ENCODE results near the gene DHODH. TPM values are rescaled to one million over a fixed set of nuclear protein-coding genes. Genes with fewer than 3 reads are reported as not detected.

DHODH gene
- total RNA-seq (2021; fragmentation: NEBNext Ultra II Directional; extraction: Animal tissue kit (Norgen Biotek cat#: 25700)) = 15.3 and 19.4 TPM in 2 replicates
- 9.1 and 9.7 TPM in 2 replicates for polyA plus RNA-seq (2011; rRNA removed)
- polyA plus RNA-seq (2011; cell fraction: cytosol; rRNA removed) = 11.3 TPM
- 12.5 TPM for polyA plus RNA-seq (2011; cell fraction: nucleus; rRNA removed)
- 11.1 to 15.3 TPM (median 13.9 TPM) in 4 replicates for polyA plus RNA-seq (2012, experiment 1 of 2)
- 6.3 TPM for polyA plus RNA-seq (2012, experiment 2 of 2)
- 9.7 TPM for polyA plus RNA-seq (2013, experiment 1 of 2)
- 11.7 TPM for polyA plus RNA-seq (2013, experiment 2 of 2)
- polyA minus RNA-seq (2011; rRNA and poly(A)+ RNA removed) = 6.5 and 6.7 TPM in 2 replicates
- 8.1 TPM for polyA minus RNA-seq (2011; cell fraction: cytosol; rRNA and poly(A)+ RNA removed)
- 8.6 TPM for polyA minus RNA-seq (2011; cell fraction: nucleus; rRNA and poly(A)+ RNA removed)
- long read RNA-seq, experiment 1, partial matches to known transcripts = 3 of 5 reads
- long read RNA-seq, experiment 1, other reads (novel, unspliced or antisense) = 1 of 5 reads
- long read RNA-seq, experiment 2, transcript DHODH-201 (9 exons, 2,426 nt) = major isoform, 19 of 28 reads
- long read RNA-seq, experiment 2, partial matches to known transcripts = 6 of 28 reads
- long read RNA-seq, experiment 2, other reads (novel, unspliced or antisense) = 2 of 28 reads

- Histone ChIP-seq H4K8ac (ENCODE audit: extremely low read depth, insufficient read depth, low read length) (peak within 1 kb of the TSS; percentile 93; the same call in 1 of the 2 replicates), H3K27me3 (replicated peaks in 1 of 4; ENCODE audit: control insufficient read depth in 3 of 4, extremely low read depth in 1 of 4, insufficient read depth in 3 of 4, low read length in 3 of 4) (no peaks in the 10 kb centered on the region), H3K9me3 (ENCODE audit: insufficient read depth in 2 of 2, low read depth in 1 of 2, low read length in 1 of 2) (no peaks in the 10 kb centered on the region), H4K20me1 (replicated peaks in 1 of 2; ENCODE audit: control insufficient read depth in 1 of 2, insufficient read depth in 2 of 2, low read length in 2 of 2) (no peaks in the 10 kb centered on the region), H2BK15ac (ENCODE audit: low read length) (0 out of 2 replicates have a peak within 1 kb of the TSS, but pooled peaks have one; percentile 10), H2BK5ac (ENCODE audit: low read depth, low read length) (peak within 1 kb of the TSS; percentile 94; the same call in 1 of the 2 replicates), H3K4ac (replicated peaks; ENCODE audit: insufficient read length, low read depth, low read length) (peak within 1 kb of the TSS; percentile 86), H3K4me2 (ENCODE audit: insufficient read depth in 1 of 2, low read depth in 2 of 2, low read length in 2 of 2) (peak within 1 kb of the TSS; percentile 63 to 86), H3K23ac (ENCODE audit: insufficient read length) (no peak within 1 kb of the TSS), H3K36me3 (ENCODE audit: control insufficient read depth in 2 of 4, insufficient read depth in 4 of 4, low read length in 3 of 4) (peaks cover 0 to 7% (median 4%) of the 10 kb centered on the region in 4 experiments; a peak in 3 of 8 replicates), H3K4me3 (ENCODE audit: extremely low read depth in 1 of 4, insufficient read depth in 2 of 4, low read depth in 3 of 4, low read length in 4 of 4) (peak within 1 kb of the TSS; percentile 92 to 97 (median 94)), H3K79me1 (ENCODE audit: low read depth, low read length) (no peaks in the 10 kb centered on the region; the same call in 1 of the 2 replicates), H3K27ac (ENCODE audit: low read depth, low read length) (peak within 1 kb of the TSS; percentile 83; the same call in 1 of the 2 replicates), H4K91ac (replicated peaks; ENCODE audit: insufficient read length, low read length) (peak within 1 kb of the TSS; percentile 58), H3K4me1 (replicated peaks in 1 of 4; ENCODE audit: control insufficient read depth in 3 of 4, insufficient read depth in 4 of 4, low read length in 3 of 4) (no peaks in the 10 kb centered on the region), H3K23me2 (ENCODE audit: low read depth, low read length) (no peaks in the 10 kb centered on the region), H2BK120ac (replicated peaks; ENCODE audit: low read depth, low read length) (peak within 1 kb of the TSS; percentile 45), H2BK12ac (ENCODE audit: low read depth, low read length) (peak within 1 kb of the TSS; percentile 90; the same call in 1 of the 2 replicates), H3K56ac (replicated peaks; ENCODE audit: insufficient read length, low read depth, low read length) (peak within 1 kb of the TSS; percentile 24), H2AFZ (ENCODE audit: low read length) (peak within 1 kb of the TSS; percentile 59), H3K79me2 (ENCODE audit: control insufficient read depth in 1 of 2, insufficient read depth in 2 of 2, low read length in 2 of 2) (no peaks in the 10 kb centered on the region; a peak in 1 of 4 replicates), H3K14ac (ENCODE audit: insufficient read length) (no peak within 1 kb of the TSS), H2AK5ac (ENCODE audit: low read depth, low read length) (no peak within 1 kb of the TSS), H3K18ac (ENCODE audit: extremely low read depth, low read length) (peak within 1 kb of the TSS; percentile 83), H3K9ac (replicated peaks in 1 of 4; ENCODE audit: extremely low read depth in 1 of 4, low read depth in 3 of 4, low read length in 3 of 4) (peak within 1 kb of the TSS in 3 of 4 experiments; percentile 76 to 82 (median 82); a peak in 5 of 7 replicates), H2BK20ac (ENCODE audit: low read length) (no peak within 1 kb of the TSS), H4K5ac (ENCODE audit: insufficient read length, low read depth, low read length) (peak within 1 kb of the TSS; percentile 57)
- no peak for FAIRE-seq
- whole genome bisulfite sequencing, 2 experiments (ENCODE audit: extremely low coverage in 1 of 2, insufficient coverage in 1 of 2, insufficient read length in 1 of 2, insufficient replicate concordance in 2 of 2, low coverage in 1 of 2, low lambda C conversion rate in 2 of 2, missing lambda C conversion rate in 1 of 2) = 2% methylated on average over 50 of the region's 57 CpGs; no CpG with 5 or more reads in 1 of the 2 experiments
- POLR2A ChIA-PET (ENCODE audit: partially characterized antibody) = interaction anchor here (0.7 to 1.0 kb wide), 3 partner anchors 9 to 75 kb away, joined by 3 to 4 read pairs (median 4); partner anchors contain the start of gene PKD1L3
- CTCF ChIA-PET (ENCODE audit: partially characterized antibody) = no interaction called here
- peak; percentile 92 to 93 for DNase-seq (ENCODE audit: low read depth in 1 of 2, low spot score in 2 of 2)
- TF ChIP-seq RBBP5 (IDR thresholded peaks at IDR 0.05; ENCODE audit: borderline replicate concordance, low read depth, low read length) (no peak), SP4 (IDR thresholded peaks at IDR 0.05; ENCODE audit: low read length) (peak; percentile 53; the same call in 1 of the 2 replicates), SIN3A (conservative IDR thresholded peaks at IDR 0.05 in 1 of 2, IDR thresholded peaks at IDR 0.05 in 1 of 2; ENCODE audit: low read depth in 1 of 2, low read length in 2 of 2) (peak in 1 of 2 experiments; percentile 79; a peak in 2 of 4 replicates), PHF8 (conservative IDR thresholded peaks at IDR 0.05; ENCODE audit: low read depth, low read length) (peak; percentile 85), CTBP2 (IDR thresholded peaks at IDR 0.05; ENCODE audit: borderline replicate concordance, insufficient read depth, insufficient read length, low read length) (no peak), TBP (IDR thresholded peaks at IDR 0.05; ENCODE audit: low read depth, low read length) (peak; percentile 78)
Measured at GRCh38 chr16:72008424-72009216, at the start of gene DHODH. Gene DHODH, plus strand, starts transcription at chr16:72008744. Its CDS starts 21 bp downstream, at chr16:72008765.
